HG03175 (cell line): ENCODE results near the gene SLTM.
"Not testable (repeated sequence)": the region's sequence is repeated elsewhere in the genome, so short reads cannot be mapped to it uniquely, and the experiment has no call there.

Experiments used
- ATAC-seq: cut with Tn5 transposase; IDR thresholded peaks from one replicate; pipeline ENCODE4 v1.9.1; 2021; ENCODE audit warnings: mild to moderate bottlenecking, moderate library complexity; ENCODE audit not compliant: unreplicated experiment

Gene SLTM

GRCh38 chr15:58877999-58878825 is 55.3 kb downstream of the SLTM start:
- no peak for ATAC-seq

- ATAC-seq = no peak
These were observed 57.0 kb downstream of the SLTM start for GRCh38 chr15:58876306-58877106.

- no peak for ATAC-seq
These were observed 58.1 kb downstream of the SLTM start for GRCh38 chr15:58875343-58875742.

- ATAC-seq = no peak
These were observed 60.2 kb downstream of the SLTM start for GRCh38 chr15:58873267-58873666.

- no peak for ATAC-seq
These were observed 63.0 kb downstream of the SLTM start for GRCh38 chr15:58870451-58870850.

- ATAC-seq = no peak
These were observed 65.6 kb downstream of the SLTM start for GRCh38 chr15:58867926-58868325.

- no peak for ATAC-seq
These were observed 68.0 kb downstream of the SLTM start for GRCh38 chr15:58865425-58865880.

- ATAC-seq = no peak
These were observed 68.7 kb downstream of the SLTM start for GRCh38 chr15:58864602-58865424.

GRCh38 chr15:58862326-58862725 is 71.2 kb downstream of the SLTM start:
- ATAC-seq = no peak

GRCh38 chr15:58856621-58857020 is 76.9 kb downstream of the SLTM start:
- ATAC-seq = not testable (repeated sequence)

- ATAC-seq = no peak
These were observed 77.4 kb downstream of the SLTM start for GRCh38 chr15:58856086-58856485.

GRCh38 chr15:58854593-58854992 is 78.9 kb downstream of the SLTM start:
- no peak for ATAC-seq

- no peak for ATAC-seq
These were observed 81.1 kb downstream of the SLTM start for GRCh38 chr15:58852347-58852746.

GRCh38 chr15:58851205-58851604 is 82.3 kb downstream of the SLTM start:
- ATAC-seq = not testable (repeated sequence)

GRCh38 chr15:58842713-58843396 is 90.6 kb downstream of the SLTM start:
- ATAC-seq = no peak

- ATAC-seq = no peak
These were observed 93.4 kb downstream of the SLTM start for GRCh38 chr15:58840048-58840447.

- no peak for ATAC-seq
These were observed 94.0 kb downstream of the SLTM start for GRCh38 chr15:58839485-58839884.

- ATAC-seq = not testable (repeated sequence)
These were observed 99.6 kb downstream of the SLTM start for GRCh38 chr15:58833681-58834426.

GRCh38 chr15:58830556-58830955 is 102.9 kb downstream of the SLTM start:
- ATAC-seq = no peak
